ENCODE results near the gene CDCA8. TPM values are rescaled to one million over a fixed set of nuclear protein-coding genes. Genes with fewer than 3 reads are reported as not detected.

The CDCA8 gene
- total RNA-seq, 1 experiment from 2014 or later = 34.5 TPM

GRCh38 chr1:37660664-37661063 is 31.7 kb upstream of the CDCA8 start:
- peaks cover 5% of the 10 kb centered on the region for H3K36me3 Mint-ChIP-seq (ENCODE audit: insufficient read depth, unreplicated experiment)
- TF ChIP-seq CTCF (IDR thresholded peaks at IDR 0.05; ENCODE audit: unreplicated experiment) = no peak
- no peaks in the 10 kb centered on the region for H3K9me3 Mint-ChIP-seq (ENCODE audit: low read depth, unreplicated experiment)
- peaks cover 87% of the 10 kb centered on the region for H3K27me3 Mint-ChIP-seq (ENCODE audit: unreplicated experiment)
- no peak for DNase-seq
- no peaks in the 10 kb centered on the region for H3K4me1 Mint-ChIP-seq (ENCODE audit: low read depth, unreplicated experiment)
- BruUV-seq (replicated peaks) = no TSS peak
- intact Hi-C loops (cut with micrococcal nuclease; ENCODE audit: unreplicated experiment) = no loop called here
- CTCF ChIA-PET = no interaction called here
- H3K27ac Mint-ChIP-seq (ENCODE audit: unreplicated experiment) = no peak overlapping the region
- no peak overlapping the region for H3K4me3 Mint-ChIP-seq (ENCODE audit: low read depth, unreplicated experiment)

- no peak overlapping the region for H3K27ac Mint-ChIP-seq (ENCODE audit: unreplicated experiment)
- CTCF ChIA-PET = no interaction called here
- H3K27me3 Mint-ChIP-seq (ENCODE audit: unreplicated experiment) = peaks cover 84% of the 10 kb centered on the region
- H3K4me1 Mint-ChIP-seq (ENCODE audit: low read depth, unreplicated experiment) = no peaks in the 10 kb centered on the region
- H3K4me3 Mint-ChIP-seq (ENCODE audit: low read depth, unreplicated experiment) = no peak overlapping the region
- DNase-seq = no peak
- no TSS peak for BruUV-seq (replicated peaks)
- no peaks in the 10 kb centered on the region for H3K9me3 Mint-ChIP-seq (ENCODE audit: low read depth, unreplicated experiment)
- peaks cover 5% of the 10 kb centered on the region for H3K36me3 Mint-ChIP-seq (ENCODE audit: insufficient read depth, unreplicated experiment)
- no peak for TF ChIP-seq CTCF (IDR thresholded peaks at IDR 0.05; ENCODE audit: unreplicated experiment)
- intact Hi-C loops (cut with micrococcal nuclease; ENCODE audit: unreplicated experiment) = no loop called here
These were observed 30.9 kb upstream of the CDCA8 start for GRCh38 chr1:37661401-37661800.

GRCh38 chr1:37662031-37662755 is 30.1 kb upstream of the CDCA8 start:
- H3K27me3 Mint-ChIP-seq (ENCODE audit: unreplicated experiment) = peaks cover 76% of the 10 kb centered on the region
- no peak overlapping the region for H3K27ac Mint-ChIP-seq (ENCODE audit: unreplicated experiment)
- DNase-seq = no peak
- H3K9me3 Mint-ChIP-seq (ENCODE audit: low read depth, unreplicated experiment) = no peaks in the 10 kb centered on the region
- H3K36me3 Mint-ChIP-seq (ENCODE audit: insufficient read depth, unreplicated experiment) = peaks cover 5% of the 10 kb centered on the region
- CTCF ChIA-PET = no interaction called here
- no peaks in the 10 kb centered on the region for H3K4me1 Mint-ChIP-seq (ENCODE audit: low read depth, unreplicated experiment)
- H3K4me3 Mint-ChIP-seq (ENCODE audit: low read depth, unreplicated experiment) = no peak overlapping the region
- no peak for TF ChIP-seq CTCF (IDR thresholded peaks at IDR 0.05; ENCODE audit: unreplicated experiment)
- no TSS peak for BruUV-seq (replicated peaks)
- intact Hi-C loops (cut with micrococcal nuclease; ENCODE audit: unreplicated experiment) = no loop called here

GRCh38 chr1:37663426-37664000 is 28.8 kb upstream of the CDCA8 start:
- Mint-ChIP-seq H3K36me3 (ENCODE audit: insufficient read depth, unreplicated experiment) (peaks cover 5% of the 10 kb centered on the region), H3K4me3 (ENCODE audit: low read depth, unreplicated experiment) (no peak overlapping the region), H3K27ac (ENCODE audit: unreplicated experiment) (no peak overlapping the region), H3K9me3 (ENCODE audit: low read depth, unreplicated experiment) (no peaks in the 10 kb centered on the region), H3K27me3 (ENCODE audit: unreplicated experiment) (peaks cover 63% of the 10 kb centered on the region), H3K4me1 (ENCODE audit: low read depth, unreplicated experiment) (no peaks in the 10 kb centered on the region)
- no peak for DNase-seq
- BruUV-seq (replicated peaks) = no TSS peak
- intact Hi-C loops (cut with micrococcal nuclease; ENCODE audit: unreplicated experiment) = no loop called here
- no peak for TF ChIP-seq CTCF (IDR thresholded peaks at IDR 0.05; ENCODE audit: unreplicated experiment)
- CTCF ChIA-PET = no interaction called here
